Testis (tissue), 3 donors: Measurements from ENCODE around the gene ARF5. TPM values are rescaled to one million over a fixed set of nuclear protein-coding genes. Genes with fewer than 3 reads are reported as not detected.

Experiments
- DNase-seq: peaks from one replicate; pipeline ENCODE4 v3.0.0-alpha.2; 2019
- H3K27ac ChIP-seq, 2 donors: fragments of 200-600 bp; sonication (generic); one replicate each; pipeline ENCODE4 v1.5.1; 2019
- H3K27me3 ChIP-seq: fragments of 200-600 bp; sonication (generic); one replicate; pipeline ENCODE4 v1.5.1; 2019
- H3K36me3 ChIP-seq: fragments of 200-600 bp; sonication (generic); one replicate; pipeline ENCODE4 v1.5.1; 2017; ENCODE audit warnings: low read depth; ENCODE audit errors: missing control alignments
- H3K4me1 ChIP-seq: fragments of 200-600 bp; sonication (generic); one replicate; pipeline ENCODE4 v1.5.1; 2019
- H3K4me3 ChIP-seq, 2 donors: fragments of 200-600 bp; sonication (generic); one replicate each; pipeline ENCODE4 v1.5.1; 2017 to 2019
- H3K9me3 ChIP-seq: fragments of 200-600 bp; sonication (generic); one replicate; pipeline ENCODE4 v1.5.1; 2017
- POLR2A ChIP-seq: fragments of 450-650 bp; IDR thresholded peaks from one replicate; pipeline ENCODE4 v1.6.1; 2017; ENCODE audit warnings: antibody characterized with exemption, mild to moderate bottlenecking, moderate library complexity
- WGBS, 2 donors: methylation state at CpG; one replicate each; pipeline ENCODE4 v1.1.5; 2018; 5-methylcytosine and 5-hydroxymethylcytosine counted together
- intact Hi-C: fragments of 100-400 bp; cut with DNase I; formaldehyde crosslinking; loops from one replicate; pipeline ENCODE4 v1.15.1; 2023; ENCODE audit warnings: low total_unique reads
- polyA plus RNA-seq: library from polyadenylated mRNA; stranded (reverse); fragments of 350-450 nt; fragmentation: Illumina TruSeq; extraction: RNeasy Lipid Tissue Mini Kit (QIAGEN cat#74804); gene quantifications from one replicate; pipeline ENCODE4 v1.2.3, GENCODE V29; 2014; ENCODE audit warnings: low read depth, low replicate concordance; ENCODE audit not compliant: insufficient read depth
- total RNA-seq, 2 donors: library from RNA; depleted of rRNA; stranded (reverse); fragments of >200 nt; gene quantifications; one replicate each; pipeline ENCODE4 v1.2.3, GENCODE V29; 2016
- TF ChIP-seq, protein P1 (sequence below), 3 experiments: fragments of 450-650 bp in 2 of 3; fragments of 200-600 bp in 1 of 3; sonication (generic) in 1 of 3; IDR thresholded peaks; one replicate each; pipeline ENCODE4 v1.5.1; 2016 to 2019; ENCODE audit warnings: antibody characterized with exemption in 3 of 3, mild to moderate bottlenecking in 2 of 3, moderate library complexity in 1 of 3

The ARF5 gene
- total and polyA plus RNA-seq, 3 donors from 2014 or later: 161 to 190 (median 171) TPM

DNA sequence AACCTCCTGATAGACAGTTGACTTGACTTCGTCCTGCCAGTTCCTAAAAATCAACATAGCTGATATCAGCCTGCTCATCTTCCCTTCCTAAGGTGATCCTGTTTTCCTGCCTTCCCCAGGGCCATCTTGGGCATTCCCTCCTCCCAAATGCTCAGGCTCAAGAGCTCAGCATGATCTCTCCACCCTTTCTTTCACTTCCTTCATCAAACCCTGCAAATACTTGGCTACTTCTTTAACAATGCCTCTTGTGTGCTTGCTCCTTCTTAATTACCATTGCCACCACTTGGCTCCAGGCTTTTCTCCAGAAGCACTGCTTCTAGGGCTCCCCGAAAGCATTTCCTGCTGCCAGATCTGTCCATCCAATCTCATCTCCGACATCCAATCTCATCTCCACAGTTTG, 12.7 kb downstream of the ARF5 start:
- Histone ChIP-seq H3K9me3 (no peaks in the 10 kb centered on the region), H3K4me1 (no peaks in the 10 kb centered on the region), H3K4me3 (no peak overlapping the region), H3K27ac (no peak overlapping the region), H3K27me3 (no peaks in the 10 kb centered on the region), H3K36me3 (no peaks in the 10 kb centered on the region)
- no peak for TF ChIP-seq POLR2A
- TF ChIP-seq, protein P1, sequence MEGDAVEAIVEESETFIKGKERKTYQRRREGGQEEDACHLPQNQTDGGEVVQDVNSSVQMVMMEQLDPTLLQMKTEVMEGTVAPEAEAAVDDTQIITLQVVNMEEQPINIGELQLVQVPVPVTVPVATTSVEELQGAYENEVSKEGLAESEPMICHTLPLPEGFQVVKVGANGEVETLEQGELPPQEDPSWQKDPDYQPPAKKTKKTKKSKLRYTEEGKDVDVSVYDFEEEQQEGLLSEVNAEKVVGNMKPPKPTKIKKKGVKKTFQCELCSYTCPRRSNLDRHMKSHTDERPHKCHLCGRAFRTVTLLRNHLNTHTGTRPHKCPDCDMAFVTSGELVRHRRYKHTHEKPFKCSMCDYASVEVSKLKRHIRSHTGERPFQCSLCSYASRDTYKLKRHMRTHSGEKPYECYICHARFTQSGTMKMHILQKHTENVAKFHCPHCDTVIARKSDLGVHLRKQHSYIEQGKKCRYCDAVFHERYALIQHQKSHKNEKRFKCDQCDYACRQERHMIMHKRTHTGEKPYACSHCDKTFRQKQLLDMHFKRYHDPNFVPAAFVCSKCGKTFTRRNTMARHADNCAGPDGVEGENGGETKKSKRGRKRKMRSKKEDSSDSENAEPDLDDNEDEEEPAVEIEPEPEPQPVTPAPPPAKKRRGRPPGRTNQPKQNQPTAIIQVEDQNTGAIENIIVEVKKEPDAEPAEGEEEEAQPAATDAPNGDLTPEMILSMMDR (IDR thresholded peaks at IDR 0.05): no peak
- DNase-seq: no peak
- WGBS, 2 donors: 86 to 89% methylated on average over 3 of the region's 3 CpGs
- intact Hi-C loops: no loop called here

DNA sequence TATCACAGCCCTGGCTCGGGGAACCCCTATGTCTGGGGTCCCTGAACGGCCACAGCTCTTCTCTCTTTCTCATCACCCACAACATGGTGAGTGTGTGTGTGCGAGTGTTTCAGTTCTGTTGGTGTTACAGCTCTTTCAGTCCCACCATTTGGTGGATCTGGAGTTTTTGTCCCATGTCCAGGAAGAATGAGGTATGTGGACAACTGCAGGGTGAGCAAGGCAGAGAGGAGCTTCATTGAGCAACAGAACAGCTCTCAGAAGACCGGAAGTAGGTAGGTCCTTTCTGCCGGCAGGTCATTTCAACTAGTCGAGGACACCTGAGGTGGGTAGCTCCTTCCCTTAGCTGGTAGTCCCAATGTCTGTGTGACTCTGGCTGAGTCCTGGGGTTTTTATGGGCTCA, 20.2 kb downstream of the ARF5 start:
- Histone ChIP-seq H3K4me1 (no peaks in the 10 kb centered on the region), H3K36me3 (no peaks in the 10 kb centered on the region), H3K27ac (no peak overlapping the region), H3K27me3 (no peaks in the 10 kb centered on the region), H3K4me3 (no peak overlapping the region), H3K9me3 (no peaks in the 10 kb centered on the region)
- DNase-seq: no peak
- intact Hi-C loops: no loop called here
- TF ChIP-seq, protein P1 (IDR thresholded peaks at IDR 0.05): no peak
- TF ChIP-seq POLR2A: no peak
- WGBS, 2 donors: 92 to 93% methylated on average over 3 to 6 of the region's 6 CpGs

DNA sequence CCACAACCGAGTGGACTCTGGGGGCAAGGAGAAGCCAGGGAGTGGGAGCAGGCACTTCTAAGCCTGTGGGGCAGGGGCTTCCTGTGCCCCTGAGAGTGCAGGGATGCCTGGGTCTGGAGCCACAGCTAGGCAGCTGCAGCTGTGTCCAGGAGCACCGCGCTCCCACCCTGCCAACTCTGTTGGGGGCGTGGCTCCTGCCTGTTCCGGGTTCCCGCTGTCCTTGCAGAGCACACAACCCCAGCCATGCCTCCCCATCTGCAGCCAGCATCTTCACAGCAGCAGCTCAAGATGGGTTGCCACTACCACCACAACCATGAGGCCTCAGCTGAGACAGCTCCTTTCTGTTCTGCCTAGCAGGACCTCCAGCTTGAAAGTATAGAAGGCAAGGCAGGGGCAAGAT, 21.1 kb downstream of the ARF5 start:
- Histone ChIP-seq H3K4me3 (no peak overlapping the region), H3K4me1 (no peaks in the 10 kb centered on the region), H3K27me3 (no peaks in the 10 kb centered on the region), H3K27ac (no peak overlapping the region), H3K36me3 (no peaks in the 10 kb centered on the region), H3K9me3 (no peaks in the 10 kb centered on the region)
- TF ChIP-seq, protein P1 (IDR thresholded peaks at IDR 0.05): no peak
- TF ChIP-seq POLR2A: no peak
- DNase-seq: no peak
- intact Hi-C loops: no loop called here
- whole genome bisulfite sequencing, 2 donors: 80 to 89% methylated on average over 1 to 6 of the region's 6 CpGs

DNA sequence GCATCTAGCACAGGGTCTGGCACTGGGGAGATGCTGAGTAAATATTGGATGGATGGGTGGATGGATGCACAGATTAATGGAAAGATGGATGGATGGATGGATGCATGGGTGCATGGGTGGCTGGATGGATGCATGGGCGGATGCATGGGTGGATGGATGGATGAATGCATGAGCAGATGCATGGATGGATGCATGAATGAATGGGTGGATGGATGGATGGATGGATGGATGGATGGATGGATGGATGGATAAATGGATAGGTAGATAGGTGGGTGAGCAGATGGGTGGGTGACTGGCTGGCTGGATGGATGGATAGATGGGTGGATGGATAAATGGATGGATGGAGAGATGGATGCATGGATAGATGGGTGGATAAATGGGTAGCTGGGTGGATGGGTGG, 24.1 kb downstream of the ARF5 start:
- H3K27ac ChIP-seq: no peak overlapping the region
- 75 to 93% methylated on average over 1 of the region's 1 CpG for WGBS, 2 donors
- H3K36me3 ChIP-seq: no peaks in the 10 kb centered on the region
- H3K4me3 ChIP-seq: no peak overlapping the region
- H3K9me3 ChIP-seq: no peaks in the 10 kb centered on the region
- TF ChIP-seq, protein P1 (IDR thresholded peaks at IDR 0.05): no peak
- TF ChIP-seq POLR2A: no peak
- DNase-seq: no peak
- intact Hi-C loops: no loop called here
- no peaks in the 10 kb centered on the region for H3K4me1 ChIP-seq
- H3K27me3 ChIP-seq: no peaks in the 10 kb centered on the region

DNA sequence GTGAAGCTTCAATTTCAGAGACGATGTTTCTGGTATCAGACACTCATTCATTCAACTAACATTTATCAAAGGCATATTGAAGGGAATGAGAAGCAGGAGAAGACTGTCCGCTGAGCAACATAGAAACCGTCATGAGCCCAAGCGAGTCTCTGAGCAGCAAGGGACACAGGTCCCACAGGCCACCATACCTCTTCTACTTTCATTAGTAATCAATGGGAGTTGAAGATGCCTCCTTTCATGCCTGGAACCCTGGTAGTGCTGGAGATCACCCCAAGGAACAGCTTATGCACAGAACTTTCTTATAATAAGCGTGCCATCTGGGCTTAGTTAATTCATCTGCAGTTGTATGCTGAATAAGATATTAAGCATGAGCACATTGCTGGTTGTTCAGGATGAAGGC, 28.5 kb downstream of the ARF5 start:
- Histone ChIP-seq H3K27ac (no peak overlapping the region), H3K4me1 (no peaks in the 10 kb centered on the region), H3K27me3 (no peaks in the 10 kb centered on the region), H3K9me3 (no peaks in the 10 kb centered on the region), H3K4me3 (no peak overlapping the region), H3K36me3 (no peaks in the 10 kb centered on the region)
- DNase-seq: no peak
- intact Hi-C loops: no loop called here
- WGBS, 2 donors: 90 to 91% methylated on average over 5 of the region's 5 CpGs
- TF ChIP-seq POLR2A: no peak
- TF ChIP-seq, protein P1 (IDR thresholded peaks at IDR 0.05): no peak
